Heart right ventricle (tissue), 16 donors: ENCODE measurements around the gene GRK5. TPM values are rescaled to one million over a fixed set of nuclear protein-coding genes. Genes with fewer than 3 reads are reported as not detected.

Experiments used
- ATAC-seq, 8 donors: fragments of 200-7000 bp; cut with Tn5 transposase; one replicate each; pipeline ENCODE4 v1.9.1; 2020; ENCODE audit warnings: mild to moderate bottlenecking in 8 of 8, moderate library complexity in 8 of 8, moderate number of reproducible peaks in 1 of 8
- DNase-seq, 2 donors: peaks; one replicate each; pipeline ENCODE4 v3.0.0-alpha.2; 2020
- H3K27ac ChIP-seq, 10 donors: fragments of 200-600 bp; sonication (generic) in 2 of 10; one replicate each; pipeline versions ENCODE4 v1.5.0 to v1.8.0; 2020 to 2022; ENCODE audit warnings: mild to moderate bottlenecking in 3 of 10
- H3K27me3 ChIP-seq, 7 donors: fragments of 200-600 bp; one replicate each; pipeline ENCODE4 v1.8.0; 2021 to 2022; ENCODE audit warnings: mild to moderate bottlenecking in 2 of 7
- H3K36me3 ChIP-seq, 9 donors: fragments of 200-600 bp; sonication (generic) in 1 of 9; one replicate each; pipeline versions ENCODE4 v1.5.0 to v1.8.0; 2020 to 2022; ENCODE audit warnings: mild to moderate bottlenecking in 2 of 9
- H3K4me1 ChIP-seq, 9 donors: fragments of 200-600 bp; sonication (generic) in 1 of 9; one replicate each; pipeline versions ENCODE4 v1.5.0 to v1.8.0; 2020 to 2022; ENCODE audit warnings: mild to moderate bottlenecking in 4 of 9
- H3K4me3 ChIP-seq, 10 donors: fragments of 200-600 bp; sonication (generic) in 2 of 10; one replicate each; pipeline versions ENCODE4 v1.5.0 to v1.8.0; 2020 to 2022; ENCODE audit warnings: mild to moderate bottlenecking in 7 of 10, moderate library complexity in 2 of 10
- H3K9me3 ChIP-seq, 11 donors: fragments of 200-600 bp in 10 of 11; sonication (generic) in 2 of 11; one replicate each; pipeline versions ENCODE4 v1.5.0 to v1.8.0; 2013 to 2022; ENCODE audit warnings: mild to moderate bottlenecking in 2 of 11, control low read depth in 1 of 11, moderate library complexity in 1 of 11
- WGBS, 2 donors: extraction: QIAGEN DNeasy Blood & Tissue Kit; methylation state at CpG; one replicate each; pipeline ENCODE4 v1.1.7; 2013; ENCODE audit warnings: inconsistent platforms in 1 of 2; 5-methylcytosine and 5-hydroxymethylcytosine counted together
- intact Hi-C, 10 donors: fragments of 100-400 bp; cut with DNase I; formaldehyde crosslinking; loops; one replicate each; pipeline versions ENCODE4 v1.11.1 to v1.14.2; 2022
- microRNA-seq, 2 donors: library from miRNA; unstranded; fragments of <30 nt; microRNA quantifications; one replicate each; pipeline ENCODE4 v1.2.0, GENCODE V29; 2021
- polyA plus RNA-seq, 2 donors: library from polyadenylated mRNA; stranded (reverse); fragments of 200-250 nt; gene quantifications; one replicate each; pipeline ENCODE4 v1.2.3, GENCODE V29; 2013
- total RNA-seq, 10 donors: library from RNA; stranded (reverse); fragmentation: NEBNext Ultra II Directional in 3 of 10; extraction: Animal tissue kit (Norgen Biotek cat#: 25700) in 3 of 10; gene quantifications; one replicate each; pipeline versions ENCODE4 v1.2.1 to v1.2.4, GENCODE V29; 2021 to 2023
- TF ChIP-seq, protein P1 (sequence below), 9 donors: fragments of 200-600 bp; sonication (generic) in 2 of 9; IDR thresholded peaks; one replicate each; pipeline versions ENCODE4 v1.5.0 to v1.8.0; 2021 to 2022; ENCODE audit warnings: antibody characterized with exemption in 9 of 9, mild to moderate bottlenecking in 5 of 9, moderate library complexity in 1 of 9
- donor health status: Arrhythmogenic right ventricular cardiomyopathy.
- donor health status: ischemic (EF 13 %, LVEDD 7.1; RV severe dilation, severe dysfunction).
- donor health status: healthy with polysubstance abuse.
- donor health status: DM: no; HTN: yes; CAD: no.
- donor health status: DM: no; HTN: no; CAD: no.
- donor health status: ischemic (EF 25% LVEDD 6.9; RV normal size, moderate dysfunction).
- donor health status: ischemic (EF 25% LVEDD 5.7; RV mildly dilated, moderate dysfunction).
- donor health status: healthy.
- donor health status: DM: yes; HTN: yes; CAD: no.
- donor health status: Ischemic cardiomyopathy.
- donor health status: ischemic (EF 35%, LVEDD 5.7; RV mildly dilated, moderate dysfunction).
- donor health status: nonischemic (EF 11% LVEDD 7.7; RV severe dilation, severe dysfunction).
- donor health status: DM: yes; HTN: yes; CAD: no.
- donor health status: PGD.
- donor health status: ischemic (EF 29% LVEDD 5.4; RV normal size, mild dysfunction).
- donor health status: nonischemic (EF 23%, LVEDD 6.1; RV moderate dilation, normal function).

Gene GRK5
- total and polyA plus RNA-seq, 12 donors = 11.8 to 80.5 (median 26.6) TPM

DNA sequence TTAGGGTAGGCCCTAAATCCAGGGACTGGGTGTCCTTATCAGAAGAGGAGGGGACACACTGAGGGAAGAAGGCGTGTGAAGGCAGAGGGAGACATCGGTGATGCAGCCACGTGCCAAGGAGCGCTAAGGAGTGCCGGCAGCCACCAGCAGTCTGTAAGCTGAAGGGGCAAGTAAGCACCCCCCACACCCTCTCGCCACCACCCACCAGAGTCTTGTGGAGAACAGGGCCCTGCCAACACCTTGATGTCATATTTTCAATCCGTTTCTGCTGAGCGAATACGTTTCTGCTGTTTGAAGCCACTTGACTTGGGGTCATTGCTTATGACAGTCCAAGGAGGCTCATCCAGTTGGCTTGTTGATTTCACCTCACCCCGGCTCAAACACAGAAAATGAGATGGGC, 297.3 kb downstream of the GRK5 start:
- H3K4me3 ChIP-seq = no peak overlapping the region
- intact Hi-C loops = no loop called here
- H3K27ac ChIP-seq = no peak overlapping the region
- H3K9me3 ChIP-seq = no peaks in the 10 kb centered on the region
- ATAC-seq (no peak), DNase-seq (no peak)
- peaks cover 0 to 9% (median 0%) of the 10 kb centered on the region in 9 donors for H3K4me1 ChIP-seq
- peaks cover 0 to 8% (median 0%) of the 10 kb centered on the region in 7 donors for H3K27me3 ChIP-seq
- peaks cover 0 to 10% (median 0%) of the 10 kb centered on the region in 9 donors for H3K36me3 ChIP-seq
- 94 to 97% methylated on average over 10 of the region's 10 CpGs for WGBS, 2 donors
- TF ChIP-seq, protein P1, sequence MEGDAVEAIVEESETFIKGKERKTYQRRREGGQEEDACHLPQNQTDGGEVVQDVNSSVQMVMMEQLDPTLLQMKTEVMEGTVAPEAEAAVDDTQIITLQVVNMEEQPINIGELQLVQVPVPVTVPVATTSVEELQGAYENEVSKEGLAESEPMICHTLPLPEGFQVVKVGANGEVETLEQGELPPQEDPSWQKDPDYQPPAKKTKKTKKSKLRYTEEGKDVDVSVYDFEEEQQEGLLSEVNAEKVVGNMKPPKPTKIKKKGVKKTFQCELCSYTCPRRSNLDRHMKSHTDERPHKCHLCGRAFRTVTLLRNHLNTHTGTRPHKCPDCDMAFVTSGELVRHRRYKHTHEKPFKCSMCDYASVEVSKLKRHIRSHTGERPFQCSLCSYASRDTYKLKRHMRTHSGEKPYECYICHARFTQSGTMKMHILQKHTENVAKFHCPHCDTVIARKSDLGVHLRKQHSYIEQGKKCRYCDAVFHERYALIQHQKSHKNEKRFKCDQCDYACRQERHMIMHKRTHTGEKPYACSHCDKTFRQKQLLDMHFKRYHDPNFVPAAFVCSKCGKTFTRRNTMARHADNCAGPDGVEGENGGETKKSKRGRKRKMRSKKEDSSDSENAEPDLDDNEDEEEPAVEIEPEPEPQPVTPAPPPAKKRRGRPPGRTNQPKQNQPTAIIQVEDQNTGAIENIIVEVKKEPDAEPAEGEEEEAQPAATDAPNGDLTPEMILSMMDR (IDR thresholded peaks at IDR 0.05) = no peak

DNA sequence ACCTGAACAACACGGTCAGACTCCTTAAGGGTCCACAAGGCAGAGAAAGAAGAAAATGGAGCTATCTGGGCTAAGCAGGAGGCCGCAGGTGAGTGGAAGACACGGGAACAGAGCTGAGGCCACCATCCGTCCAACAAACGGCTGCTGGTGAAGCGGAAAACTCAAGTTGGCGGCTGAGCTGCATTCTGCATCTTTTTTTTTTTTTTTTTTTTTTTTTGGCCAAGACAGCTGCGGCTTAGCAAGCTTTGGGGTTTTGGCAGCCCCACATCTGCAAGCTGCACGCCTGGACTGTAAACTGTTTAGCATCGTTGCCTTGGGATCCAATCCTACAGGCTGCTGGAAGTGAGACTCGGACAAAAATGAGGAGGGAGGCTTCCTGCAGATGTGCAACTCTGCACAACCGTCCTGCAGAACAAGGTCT, 297.8 kb downstream of the GRK5 start:
- Histone ChIP-seq H3K4me3 (no peak overlapping the region), H3K4me1 (peaks cover 0 to 9% (median 1%) of the 10 kb centered on the region in 9 donors), H3K9me3 (no peaks in the 10 kb centered on the region), H3K27ac (no peak overlapping the region), H3K27me3 (peaks cover 0 to 8% (median 0%) of the 10 kb centered on the region in 7 donors), H3K36me3 (peaks cover 0 to 12% (median 0%) of the 10 kb centered on the region in 9 donors)
- TF ChIP-seq, protein P1 (IDR thresholded peaks at IDR 0.05) = no peak
- DNase-seq = no peak
- peak in 4 of 8 donors; percentile 6 to 39 (median 38) for ATAC-seq
- 80 to 82% methylated on average over 12 of the region's 12 CpGs for WGBS, 2 donors
- intact Hi-C loops = no loop called here

Small RNA genes within 50 kb of the gene (microRNA-seq; reads per million reads assigned to microRNA genes)
- 0 reads per million in 2 donors for gene MIR4681

Other genes starting within 250 kb of the GRK5 start
- 10 to 100 TPM in 3 of 10 donors, 1 to 10 TPM in 7; 3.9 to 12.6 (median 7.3) TPM for gene NANOS1, start 177.9 kb upstream of the GRK5 start, total RNA-seq
- gene NANOS1, start 177.9 kb upstream of the GRK5 start, polyA plus RNA-seq = 10 to 100 TPM in 1 of 2 donors, 1 to 10 TPM in 1; 2.9 to 26.1 TPM
- 100 to 1,000 TPM in 9 of 10 donors, 10 to 100 TPM in 1; 94.8 to 139 (median 126) TPM for gene EIF3A, start 126.8 kb upstream of the GRK5 start, total RNA-seq
- gene EIF3A, start 126.8 kb upstream of the GRK5 start, polyA plus RNA-seq = 10 to 100 TPM; 46.9 to 47.3 TPM
- gene DENND10, start 103.5 kb upstream of the GRK5 start, total RNA-seq = 10 to 100 TPM; 17.1 to 28.4 (median 23.4) TPM
- gene DENND10, start 103.5 kb upstream of the GRK5 start, polyA plus RNA-seq = 10 to 100 TPM; 10.7 to 13.6 TPM
- gene SFXN4, start 41.9 kb upstream of the GRK5 start, total RNA-seq = 10 to 100 TPM; 32.3 to 53.1 (median 43.3) TPM
- gene SFXN4, start 41.9 kb upstream of the GRK5 start, polyA plus RNA-seq = 10 to 100 TPM; 65.6 to 95.2 TPM
- gene PRDX3, start 28.8 kb upstream of the GRK5 start, total RNA-seq = 100 to 1,000 TPM; 217 to 323 (median 286) TPM
- 100 to 1,000 TPM in 1 of 2 donors, 10 to 100 TPM in 1; 75.4 to 185 TPM for gene PRDX3, start 28.8 kb upstream of the GRK5 start, polyA plus RNA-seq